HG03039 (cell line): Measurements from ENCODE around the gene BEGAIN.

Experiments
- ATAC-seq: cut with Tn5 transposase; IDR thresholded peaks from one replicate; pipeline ENCODE4 v1.9.1; 2021; ENCODE audit warnings: mild to moderate bottlenecking, moderate library complexity; ENCODE audit not compliant: unreplicated experiment

The BEGAIN gene

GRCh38 chr14:100616854-100617409 lies 29.7 kb upstream of the BEGAIN start:
- ATAC-seq: no peak

- ATAC-seq: no peak
These were observed 28.8 kb upstream of the BEGAIN start for GRCh38 chr14:100615736-100616695.

GRCh38 chr14:100614803-100615202 lies 27.6 kb upstream of the BEGAIN start:
- no peak for ATAC-seq

GRCh38 chr14:100612986-100613385 lies 25.8 kb upstream of the BEGAIN start:
- no peak for ATAC-seq

- ATAC-seq: no peak
These were observed 24.7 kb upstream of the BEGAIN start for GRCh38 chr14:100611811-100612480.

GRCh38 chr14:100610511-100611217 lies 23.4 kb upstream of the BEGAIN start:
- ATAC-seq: no peak

GRCh38 chr14:100609941-100610391 lies 22.7 kb upstream of the BEGAIN start:
- no peak for ATAC-seq

GRCh38 chr14:100609331-100609870 lies 22.2 kb upstream of the BEGAIN start:
- ATAC-seq: no peak

- ATAC-seq: no peak
These were observed 21.5 kb upstream of the BEGAIN start for GRCh38 chr14:100608586-100609330.

- no peak for ATAC-seq
These were observed 20.8 kb upstream of the BEGAIN start for GRCh38 chr14:100608064-100608463.

- ATAC-seq: no peak
These were observed 20.4 kb upstream of the BEGAIN start for GRCh38 chr14:100607611-100607956.

- ATAC-seq: no peak
These were observed 19.7 kb upstream of the BEGAIN start for GRCh38 chr14:100606687-100607610.

GRCh38 chr14:100605706-100606686 lies 18.8 kb upstream of the BEGAIN start:
- ATAC-seq: no peak

GRCh38 chr14:100605230-100605629 lies 18.0 kb upstream of the BEGAIN start:
- no peak for ATAC-seq

- ATAC-seq: no peak
These were observed 17.5 kb upstream of the BEGAIN start for GRCh38 chr14:100604709-100605108.

GRCh38 chr14:100604121-100604501 lies 16.9 kb upstream of the BEGAIN start:
- ATAC-seq: no peak

GRCh38 chr14:100603341-100604120 lies 16.3 kb upstream of the BEGAIN start:
- ATAC-seq: no peak
